Natural killer cell (primary cell): Measurements from ENCODE around the gene TRHDE. TPM values are rescaled to one million over a fixed set of nuclear protein-coding genes. Genes with fewer than 3 reads are reported as not detected.

Experiments used
- ATAC-seq, 3 donors: fragments of 150-1000 bp in 2 of 3; fragments of 200-7000 bp in 1 of 3; cut with Tn5 transposase; 1 replicate in 1 of 3; 2 replicates in 2 of 3; pipeline ENCODE4 v1.10.0; 2021; ENCODE audit warnings: mild to moderate bottlenecking in 2 of 3, moderate library complexity in 2 of 3
- DNase-seq, 2 donors: peaks; one replicate each; pipeline versions ENCODE4 v3.0.0 to v3.0.0-alpha.2; 2013 to 2021; ENCODE audit warnings: mixed read lengths in 1 of 2
- H3K27ac ChIP-seq: one replicate; pipeline ENCODE4 v1.5.1; 2013; ENCODE audit warnings: mild to moderate bottlenecking, low read length
- H3K27me3 ChIP-seq: one replicate; pipeline ENCODE4 v1.6.1; 2013; ENCODE audit warnings: low read length; ENCODE audit not compliant: control insufficient read depth, insufficient read depth
- H3K36me3 ChIP-seq: one replicate; pipeline ENCODE4 v1.6.1; 2013; ENCODE audit warnings: low read length; ENCODE audit not compliant: control insufficient read depth, insufficient read depth
- H3K4me1 ChIP-seq: one replicate; pipeline ENCODE4 v1.6.1; 2013; ENCODE audit warnings: low read length; ENCODE audit not compliant: control insufficient read depth, insufficient read depth
- H3K4me3 ChIP-seq: one replicate; pipeline ENCODE4 v1.5.1; 2013; ENCODE audit warnings: low read length
- H3K9me3 ChIP-seq: one replicate; pipeline ENCODE4 v1.6.1; 2013; ENCODE audit warnings: low read length; ENCODE audit not compliant: control insufficient read depth, insufficient read depth
- H3K27ac Mint-ChIP-seq, 2 donors: one replicate each; pipeline ENCODE4 v1.8.0; 2022; ENCODE audit warnings: mild to moderate bottlenecking in 2 of 2, mixed read lengths in 2 of 2, moderate library complexity in 1 of 2
- H3K27me3 Mint-ChIP-seq, 2 donors: one replicate each; pipeline ENCODE4 v1.8.0; 2022; ENCODE audit warnings: low read depth in 2 of 2, mixed read lengths in 2 of 2
- H3K36me3 Mint-ChIP-seq: one replicate; pipeline ENCODE4 v1.8.0; 2022; ENCODE audit warnings: mixed read lengths
- H3K4me1 Mint-ChIP-seq, 2 donors: one replicate each; pipeline ENCODE4 v1.8.0; 2022; ENCODE audit warnings: mixed read lengths in 2 of 2
- H3K4me3 Mint-ChIP-seq: one replicate; pipeline ENCODE4 v1.8.0; 2022; ENCODE audit warnings: mild to moderate bottlenecking, moderate library complexity, mixed read lengths
- H3K9me3 Mint-ChIP-seq, 2 donors: one replicate each; pipeline ENCODE4 v1.8.0; 2022; ENCODE audit warnings: mixed read lengths in 2 of 2
- CTCF ChIP-seq: fragments of 200-600 bp; IDR thresholded peaks from one replicate; pipeline ENCODE4 v1.8.0; 2022; ENCODE audit warnings: antibody characterized with exemption
- WGBS: methylation state at CpG from one replicate; pipeline ENCODE4 v1.1.7; 2013; ENCODE audit warnings: missing lambda C conversion rate; ENCODE audit not compliant: insufficient coverage; 5-methylcytosine and 5-hydroxymethylcytosine counted together
- intact Hi-C: fragments of 100-400 bp; cut with micrococcal nuclease; formaldehyde crosslinking; loops from one replicate; pipeline ENCODE4 v1.14.2; 2022
- total RNA-seq, 4 donors: library from RNA; stranded (reverse); fragments of 120-200 nt in 1 of 4; gene quantifications; one replicate each; pipeline versions ENCODE4 v1.2.3 to v1.2.4, GENCODE V29; 2013 to 2022

Gene TRHDE
- total RNA-seq, 3 donors from 2014 or later (not counting 1 experiment from before 2014, with no cell fraction given), result 0.33 TPM; not detected in 2

- Mint-ChIP-seq H3K27ac (no peak overlapping the region), H3K4me1 (no peaks in the 10 kb centered on the region), H3K27me3 (no peaks in the 10 kb centered on the region), H3K9me3 (peaks cover 15% of the 10 kb centered on the region in 2 donors), H3K4me3 (no peak overlapping the region), H3K36me3 (no peaks in the 10 kb centered on the region)
- intact Hi-C loops, result no loop called here
- no peak for TF ChIP-seq CTCF
- Histone ChIP-seq H3K36me3 (no peaks in the 10 kb centered on the region), H3K4me1 (no peaks in the 10 kb centered on the region), H3K27ac (no peak overlapping the region), H3K9me3 (peaks cover 4% of the 10 kb centered on the region), H3K4me3 (no peak overlapping the region), H3K27me3 (no peaks in the 10 kb centered on the region)
- ATAC-seq (no peak), DNase-seq (no peak)
- WGBS, result 78% methylated on average over 2 of the region's 2 CpGs
Observed at GRCh38 chr12:72296389-72296788, 24.2 kb downstream of the TRHDE start.

GRCh38 chr12:72297666-72298065 lies 25.5 kb downstream of the TRHDE start:
- no peak for TF ChIP-seq CTCF
- H3K27me3 Mint-ChIP-seq, result no peaks in the 10 kb centered on the region
- ATAC-seq (no peak), DNase-seq (no peak)
- no peak overlapping the region for H3K27ac Mint-ChIP-seq
- no peaks in the 10 kb centered on the region for H3K27me3 ChIP-seq
- H3K9me3 Mint-ChIP-seq, result peaks cover 15 to 19% of the 10 kb centered on the region in 2 donors
- intact Hi-C loops, result no loop called here
- WGBS, result 63% methylated on average over 3 of the region's 3 CpGs
- no peaks in the 10 kb centered on the region for H3K4me1 Mint-ChIP-seq
- H3K27ac ChIP-seq, result no peak overlapping the region
- H3K4me3 Mint-ChIP-seq, result no peak overlapping the region
- H3K36me3 ChIP-seq, result no peaks in the 10 kb centered on the region
- H3K4me1 ChIP-seq, result no peaks in the 10 kb centered on the region
- H3K36me3 Mint-ChIP-seq, result no peaks in the 10 kb centered on the region
- peaks cover 4% of the 10 kb centered on the region for H3K9me3 ChIP-seq
- no peak overlapping the region for H3K4me3 ChIP-seq

- Histone ChIP-seq H3K27ac (no peak overlapping the region), H3K27me3 (no peaks in the 10 kb centered on the region), H3K36me3 (no peaks in the 10 kb centered on the region), H3K4me1 (no peaks in the 10 kb centered on the region), H3K4me3 (no peak overlapping the region), H3K9me3 (no peaks in the 10 kb centered on the region)
- intact Hi-C loops, result no loop called here
- Mint-ChIP-seq H3K9me3 (peaks cover 15 to 21% of the 10 kb centered on the region in 2 donors), H3K27me3 (no peaks in the 10 kb centered on the region), H3K4me1 (no peaks in the 10 kb centered on the region), H3K27ac (no peak overlapping the region), H3K36me3 (no peaks in the 10 kb centered on the region), H3K4me3 (no peak overlapping the region)
- DNase-seq (no peak), ATAC-seq (no peak)
- WGBS, result 93% methylated on average over 1 of the region's 3 CpGs
- TF ChIP-seq CTCF, result no peak
Observed at GRCh38 chr12:72300728-72301127, 28.6 kb downstream of the TRHDE start.

GRCh38 chr12:72304751-72305150 lies 32.6 kb downstream of the TRHDE start:
- Histone ChIP-seq H3K9me3 (no peaks in the 10 kb centered on the region), H3K27me3 (no peaks in the 10 kb centered on the region), H3K4me1 (no peaks in the 10 kb centered on the region), H3K27ac (no peak overlapping the region), H3K36me3 (no peaks in the 10 kb centered on the region), H3K4me3 (no peak overlapping the region)
- Mint-ChIP-seq H3K36me3 (no peaks in the 10 kb centered on the region), H3K4me1 (no peaks in the 10 kb centered on the region), H3K27ac (no peak overlapping the region), H3K4me3 (no peak overlapping the region), H3K27me3 (no peaks in the 10 kb centered on the region), H3K9me3 (peaks cover 9 to 15% of the 10 kb centered on the region in 2 donors)
- ATAC-seq (no peak), DNase-seq (no peak)
- no CpG with 5 or more reads among the region's 2 CpGs for WGBS
- intact Hi-C loops, result no loop called here
- no peak for TF ChIP-seq CTCF
